Stomach (tissue), 9 donors: Measurements from ENCODE around the gene ZBTB43. TPM values are rescaled to one million over a fixed set of nuclear protein-coding genes. Genes with fewer than 3 reads are reported as not detected.

Experiments
- DNase-seq, 2 donors: peaks; one replicate each; pipeline versions ENCODE4 v3.0.0 to v3.0.0-alpha.2; 2013 to 2019
- H3K27ac ChIP-seq, 5 donors: fragments of 200-600 bp in 4 of 5; sonication (generic) in 4 of 5; one replicate each; pipeline ENCODE4 v1.5.1; 2013 to 2019; ENCODE audit warnings: mild to moderate bottlenecking in 1 of 5, moderate library complexity in 1 of 5
- H3K27me3 ChIP-seq, 3 donors: fragments of 200-600 bp; sonication (generic); one replicate each; pipeline ENCODE4 v1.5.1; 2017 to 2019; ENCODE audit warnings: mixed run types in 1 of 3
- H3K36me3 ChIP-seq, 4 donors: fragments of 200-600 bp; sonication (generic); 1 replicate in 3 of 4; 2 replicates in 1 of 4; pipeline ENCODE4 v1.5.1; 2016 to 2019
- H3K4me1 ChIP-seq, 4 donors: fragments of 200-600 bp; sonication (generic); one replicate each; pipeline ENCODE4 v1.5.1; 2016 to 2019
- H3K4me3 ChIP-seq, 4 donors: fragments of 200-600 bp; sonication (generic) in 3 of 4; one replicate each; pipeline ENCODE4 v1.5.1; 2016 to 2019; ENCODE audit warnings: mild to moderate bottlenecking in 1 of 4
- H3K9me3 ChIP-seq, 4 donors: fragments of 200-600 bp; sonication (generic); one replicate each; pipeline ENCODE4 v1.5.1; 2016 to 2019
- CTCF ChIP-seq, 7 experiments: fragments of 450-650 bp in 4 of 7; fragments of 200-600 bp in 3 of 7; sonication (generic) in 3 of 7; IDR thresholded peaks; one replicate each; pipeline ENCODE4 v1.5.1; 2016 to 2019; ENCODE audit warnings: antibody characterized with exemption in 7 of 7, control low read depth in 2 of 7, mild to moderate bottlenecking in 1 of 7
- EP300 ChIP-seq: sonication (generic); formaldehyde crosslinking; IDR thresholded peaks from one replicate; pipeline ENCODE4 v1.6.1; 2017; ENCODE audit warnings: antibody characterized with exemption
- POLR2A ChIP-seq, 4 donors: fragments of 450-650 bp; IDR thresholded peaks; one replicate each; pipeline ENCODE4 v1.6.1; 2016; ENCODE audit warnings: antibody characterized with exemption in 4 of 4, control low read depth in 2 of 4, mild to moderate bottlenecking in 1 of 4, moderate library complexity in 1 of 4
- POLR2AphosphoS5 ChIP-seq, 3 donors: sonication (generic); formaldehyde crosslinking; IDR thresholded peaks; one replicate each; pipeline ENCODE4 v1.6.1; 2016; ENCODE audit warnings: antibody characterized with exemption in 3 of 3
- WGBS, 5 donors: extraction: QIAGEN DNeasy Blood & Tissue Kit in 3 of 5; methylation state at CpG; one replicate each; pipeline versions ENCODE4 v1.1.5 to v1.1.7; 2013 to 2018; 5-methylcytosine and 5-hydroxymethylcytosine counted together
- intact Hi-C: fragments of 100-400 bp; cut with DNase I; formaldehyde crosslinking; loops from one replicate; pipeline ENCODE4 v1.15.1; 2023; ENCODE audit warnings: low total_unique reads
- polyA plus RNA-seq, 3 donors: library from polyadenylated mRNA; stranded (reverse); fragments of 200-250 nt; gene quantifications; one replicate each; pipeline ENCODE4 v1.2.3, GENCODE V29; 2013
- total RNA-seq, 5 donors: library from RNA; depleted of rRNA; stranded (reverse); fragments of >200 nt; gene quantifications; one replicate each; pipeline versions ENCODE4 v1.1.0 to v1.2.3, GENCODE V29; 2014 to 2016
- donor health status: healthy with polysubstance abuse.
- donor health status: Bipolar disorder and iron deficiency.
- donor health status: healthy.

The ZBTB43 gene
- total and polyA plus RNA-seq, 8 donors: 1.8 to 114 (median 6.6) TPM

GRCh38 chr9:126876531-126876930 is 71.7 kb downstream of the ZBTB43 start:
- Histone ChIP-seq H3K27me3 (no peaks in the 10 kb centered on the region), H3K9me3 (no peaks in the 10 kb centered on the region), H3K36me3 (peaks cover 14 to 45% (median 31%) of the 10 kb centered on the region in 4 donors), H3K27ac (no peak overlapping the region), H3K4me1 (peaks cover 0 to 8% (median 0%) of the 10 kb centered on the region in 4 donors), H3K4me3 (no peak overlapping the region)
- no peak for DNase-seq
- TF ChIP-seq CTCF (IDR thresholded peaks at IDR 0.05) (no peak), POLR2AphosphoS5 (IDR thresholded peaks at IDR 0.05) (no peak), EP300 (no peak), POLR2A (IDR thresholded peaks at IDR 0.05) (no peak)
- intact Hi-C loops: no loop called here
- 84 to 92% (median 87%) methylated on average over 4 of the region's 4 CpGs for WGBS, 5 donors

- TF ChIP-seq EP300: no peak
- no peaks in the 10 kb centered on the region for H3K9me3 ChIP-seq
- H3K36me3 ChIP-seq: peaks cover 14 to 49% (median 39%) of the 10 kb centered on the region in 4 donors
- 81 to 90% (median 87%) methylated on average over 9 of the region's 9 CpGs for WGBS, 5 donors
- no peak for DNase-seq
- no peaks in the 10 kb centered on the region for H3K27me3 ChIP-seq
- H3K4me1 ChIP-seq: peaks cover 0 to 8% (median 0%) of the 10 kb centered on the region in 4 donors
- H3K4me3 ChIP-seq: no peak overlapping the region
- no peak overlapping the region for H3K27ac ChIP-seq
- intact Hi-C loops: no loop called here
Measured at GRCh38 chr9:126877418-126877817, 72.6 kb downstream of the ZBTB43 start.

- WGBS, 5 donors: 77 to 91% (median 87%) methylated on average over 9 of the region's 9 CpGs
- no peak for DNase-seq
- Histone ChIP-seq H3K4me3 (no peak overlapping the region), H3K9me3 (no peaks in the 10 kb centered on the region), H3K36me3 (peaks cover 14 to 61% (median 56%) of the 10 kb centered on the region in 4 donors), H3K27me3 (no peaks in the 10 kb centered on the region), H3K27ac (no peak overlapping the region), H3K4me1 (peaks cover 0 to 7% (median 0%) of the 10 kb centered on the region in 4 donors)
- TF ChIP-seq POLR2A (IDR thresholded peaks at IDR 0.05) (no peak), CTCF (IDR thresholded peaks at IDR 0.05) (no peak), EP300 (no peak), POLR2AphosphoS5 (IDR thresholded peaks at IDR 0.05) (no peak)
- intact Hi-C loops: no loop called here
Measured at GRCh38 chr9:126879288-126879687, 74.4 kb downstream of the ZBTB43 start.

GRCh38 chr9:126880226-126880946 is 75.5 kb downstream of the ZBTB43 start:
- TF ChIP-seq POLR2AphosphoS5 (IDR thresholded peaks at IDR 0.05) (no peak), CTCF (IDR thresholded peaks at IDR 0.05) (no peak), EP300 (no peak), POLR2A (IDR thresholded peaks at IDR 0.05) (no peak)
- intact Hi-C loops: no loop called here
- 90 to 96% (median 95%) methylated on average over 22 to 23 of the region's 23 CpGs for WGBS, 5 donors

GRCh38 chr9:126880947-126881332 is 76.1 kb downstream of the ZBTB43 start:
- H3K4me1 ChIP-seq: no peaks in the 10 kb centered on the region
- H3K27me3 ChIP-seq: no peaks in the 10 kb centered on the region
- H3K4me3 ChIP-seq: no peak overlapping the region
- no peak for DNase-seq
- no peak overlapping the region for H3K27ac ChIP-seq
- 70 to 83% (median 77%) methylated on average over 6 of the region's 6 CpGs for WGBS, 5 donors
- H3K9me3 ChIP-seq: no peaks in the 10 kb centered on the region
- intact Hi-C loops: no loop called here
- H3K36me3 ChIP-seq: peaks cover 14 to 68% (median 61%) of the 10 kb centered on the region in 4 donors
- TF ChIP-seq CTCF (IDR thresholded peaks at IDR 0.05) (no peak), POLR2A (IDR thresholded peaks at IDR 0.05) (no peak), EP300 (no peak), POLR2AphosphoS5 (IDR thresholded peaks at IDR 0.05) (no peak)

More at GRCh38 chr9:126880226-126880946, 75.5 kb downstream of the ZBTB43 start:
- DNase-seq: no peak
- peaks cover 14 to 63% (median 59%) of the 10 kb centered on the region in 4 donors for H3K36me3 ChIP-seq
- H3K4me3 ChIP-seq: no peak overlapping the region
- no peaks in the 10 kb centered on the region for H3K9me3 ChIP-seq
- H3K27ac ChIP-seq: no peak overlapping the region
- H3K4me1 ChIP-seq: no peaks in the 10 kb centered on the region
- H3K27me3 ChIP-seq: no peaks in the 10 kb centered on the region
